Bronchial epithelial cell (primary cell): ENCODE data around the gene PDE4B. TPM values are rescaled to one million over a fixed set of nuclear protein-coding genes. Genes with fewer than 3 reads are reported as not detected.

Experiments
- DNase-seq: peaks from one replicate; pipeline ENCODE4 v3.0.0-alpha.2; 2010; ENCODE audit warnings: low read depth
- FAIRE-seq: peaks from 2 replicates; lab custom pipeline; 2011; peaks lifted over from hg19 to GRCh38; lab: Jason Lieb, UNC
- H3K27me3 ChIP-seq: 2 replicates; pipeline ENCODE4 v1.5.1; 2011; ENCODE audit warnings: low read length; ENCODE audit not compliant: control insufficient read depth, insufficient read depth
- H3K36me3 ChIP-seq: 2 replicates; pipeline ENCODE4 v1.5.1; 2011; ENCODE audit warnings: low read length; ENCODE audit not compliant: control insufficient read depth, insufficient read depth
- H3K4me3 ChIP-seq: 2 replicates; pipeline ENCODE4 v1.5.1; 2011; ENCODE audit warnings: mild to moderate bottlenecking, low read depth, low read length, control low read depth
- total RNA-seq: library from RNA; depleted of rRNA; stranded (reverse); fragments of >200 nt; gene quantifications from 2 replicates; pipeline ENCODE4 v1.2.1, GENCODE V29; 2014
- TF ChIP-seq, protein P1 (sequence below): IDR thresholded peaks from 2 replicates; pipeline ENCODE4 v1.5.1; 2011; ENCODE audit warnings: mild to moderate bottlenecking, moderate library complexity, low read length, control low read depth, inconsistent platforms; ENCODE audit not compliant: insufficient read depth, severe bottlenecking

Gene PDE4B
- total RNA-seq, 1 donor from 2014 or later, result 0.26 TPM

- H3K36me3 ChIP-seq, result no peaks in the 10 kb centered on the region
- no peak overlapping the region for H3K4me3 ChIP-seq
- no peaks in the 10 kb centered on the region for H3K27me3 ChIP-seq
- TF ChIP-seq, protein P1, sequence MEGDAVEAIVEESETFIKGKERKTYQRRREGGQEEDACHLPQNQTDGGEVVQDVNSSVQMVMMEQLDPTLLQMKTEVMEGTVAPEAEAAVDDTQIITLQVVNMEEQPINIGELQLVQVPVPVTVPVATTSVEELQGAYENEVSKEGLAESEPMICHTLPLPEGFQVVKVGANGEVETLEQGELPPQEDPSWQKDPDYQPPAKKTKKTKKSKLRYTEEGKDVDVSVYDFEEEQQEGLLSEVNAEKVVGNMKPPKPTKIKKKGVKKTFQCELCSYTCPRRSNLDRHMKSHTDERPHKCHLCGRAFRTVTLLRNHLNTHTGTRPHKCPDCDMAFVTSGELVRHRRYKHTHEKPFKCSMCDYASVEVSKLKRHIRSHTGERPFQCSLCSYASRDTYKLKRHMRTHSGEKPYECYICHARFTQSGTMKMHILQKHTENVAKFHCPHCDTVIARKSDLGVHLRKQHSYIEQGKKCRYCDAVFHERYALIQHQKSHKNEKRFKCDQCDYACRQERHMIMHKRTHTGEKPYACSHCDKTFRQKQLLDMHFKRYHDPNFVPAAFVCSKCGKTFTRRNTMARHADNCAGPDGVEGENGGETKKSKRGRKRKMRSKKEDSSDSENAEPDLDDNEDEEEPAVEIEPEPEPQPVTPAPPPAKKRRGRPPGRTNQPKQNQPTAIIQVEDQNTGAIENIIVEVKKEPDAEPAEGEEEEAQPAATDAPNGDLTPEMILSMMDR, result no peak
- FAIRE-seq, result no peak
- no peak for DNase-seq
These were observed 453.9 kb downstream of the PDE4B start for GRCh38 chr1:66246351-66247269.

- H3K27me3 ChIP-seq, result no peaks in the 10 kb centered on the region
- no peak for FAIRE-seq
These were observed 454.9 kb downstream of the PDE4B start for GRCh38 chr1:66247415-66248208.

DNA sequence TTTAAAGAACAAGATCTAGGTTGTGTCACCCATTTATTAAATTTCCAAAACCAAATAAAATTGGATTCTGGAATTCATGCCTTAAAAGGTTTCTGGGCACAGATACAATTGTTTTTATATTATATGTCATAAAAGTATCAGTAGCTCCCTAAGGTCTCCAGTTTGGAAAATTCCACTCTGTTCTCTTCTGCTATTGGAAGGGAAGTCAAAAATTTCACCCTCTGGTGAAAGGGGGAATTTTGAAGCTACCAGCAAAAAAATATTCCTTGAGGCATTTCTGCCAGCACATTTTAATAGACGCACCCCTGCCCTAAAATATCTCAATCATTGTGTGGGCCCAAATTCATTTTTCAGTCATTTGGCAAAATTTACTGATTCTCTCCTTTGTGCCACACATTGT lies 455.6 kb downstream of the PDE4B start:
- TF ChIP-seq, protein P1, result no peak
- FAIRE-seq (no peak), DNase-seq (no peak)
- no peaks in the 10 kb centered on the region for H3K36me3 ChIP-seq
- H3K27me3 ChIP-seq, result no peaks in the 10 kb centered on the region
- H3K4me3 ChIP-seq, result no peak overlapping the region

More at GRCh38 chr1:66247415-66248208, 454.9 kb downstream of the PDE4B start:
- TF ChIP-seq, protein P1, result no peak
- H3K36me3 ChIP-seq, result no peaks in the 10 kb centered on the region
- no peak for DNase-seq
- H3K4me3 ChIP-seq, result no peak overlapping the region

DNA sequence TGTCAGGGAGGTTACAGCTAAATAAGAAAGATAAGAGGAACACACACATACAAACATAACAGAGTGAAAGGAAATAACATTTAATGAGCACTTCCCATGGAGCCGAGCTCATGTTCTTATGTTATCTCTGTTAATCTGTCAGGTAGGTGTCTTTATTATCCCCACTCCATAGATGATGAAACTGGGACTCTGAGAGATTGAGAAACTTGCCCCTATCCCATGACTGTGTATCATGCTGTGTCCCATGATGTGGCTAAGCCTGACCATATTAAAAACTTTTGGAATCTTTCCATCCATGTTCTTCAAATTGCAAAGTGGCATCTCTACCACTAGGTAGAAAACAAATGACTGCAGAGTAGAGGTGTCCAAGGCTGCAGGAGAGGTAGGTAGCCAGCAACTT lies 456.1 kb downstream of the PDE4B start:
- no peak for DNase-seq
- FAIRE-seq, result no peak
- H3K4me3 ChIP-seq, result no peak overlapping the region
- no peaks in the 10 kb centered on the region for H3K27me3 ChIP-seq
- no peaks in the 10 kb centered on the region for H3K36me3 ChIP-seq
- TF ChIP-seq, protein P1, result no peak

DNA sequence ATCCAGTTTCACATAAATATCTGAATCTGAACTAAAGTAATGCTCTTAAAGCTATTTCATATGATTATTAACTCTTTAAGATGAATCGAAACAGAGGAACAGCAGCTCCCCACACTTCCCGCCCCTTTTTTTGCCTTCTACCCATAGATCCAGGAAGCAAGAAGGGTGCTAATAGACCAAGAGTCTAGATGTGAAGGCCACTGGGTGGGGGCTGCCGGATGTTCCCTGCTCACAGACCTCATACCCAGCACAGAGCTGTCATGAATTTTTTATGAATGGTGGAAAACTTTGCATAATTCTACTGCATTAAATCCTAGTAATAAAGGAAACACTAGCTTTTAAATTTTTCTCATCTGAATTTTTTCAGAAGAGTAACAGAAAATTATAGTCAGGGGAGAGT lies 457.4 kb downstream of the PDE4B start:
- H3K4me3 ChIP-seq, result no peak overlapping the region
- no peaks in the 10 kb centered on the region for H3K36me3 ChIP-seq
- no peaks in the 10 kb centered on the region for H3K27me3 ChIP-seq
- TF ChIP-seq, protein P1, result no peak
- DNase-seq (no peak), FAIRE-seq (no peak)
